Measurements from ENCODE around the gene DDIAS.
"Not testable (repeated sequence)": the region's sequence is repeated elsewhere in the genome, so short reads cannot be mapped to it uniquely, and the experiment has no call there.

DNA sequence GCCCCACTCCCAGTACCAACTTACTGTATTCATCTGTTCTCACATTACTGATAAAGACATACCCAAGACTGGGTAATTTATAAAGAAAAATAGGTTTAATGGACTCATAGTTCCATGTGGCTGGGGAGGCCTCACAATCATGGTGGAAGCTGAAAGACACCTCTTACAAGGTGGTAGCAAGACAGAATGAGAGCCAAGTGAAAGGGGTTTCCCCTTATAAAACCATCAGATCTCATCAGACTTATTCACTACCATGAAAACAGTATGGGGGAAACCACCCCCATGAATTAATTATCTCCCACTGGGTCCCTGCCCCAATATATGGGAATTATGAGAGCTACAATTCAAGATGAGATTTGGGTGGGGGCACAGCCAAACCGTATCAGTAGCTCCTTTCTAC lies 43.5 kb downstream of the DDIAS start:
- not testable (repeated sequence) for TF ChIP-seq CTCF, EP300 (IDR thresholded peaks at IDR 0.05)
